Coronary artery (tissue), 2 donors: ENCODE data around the gene FCMR.

Experiments used
- DNase-seq: peaks from one replicate; pipeline ENCODE4 v3.0.0-alpha.2; 2017; ENCODE audit warnings: low spot score
- H3K27ac ChIP-seq, 2 donors: fragments of 200-600 bp; sonication (generic); one replicate each; pipeline ENCODE4 v1.5.1; 2016 to 2019
- H3K4me3 ChIP-seq: fragments of 200-600 bp; sonication (generic); 2 replicates; pipeline ENCODE4 v1.5.1; 2016; ENCODE audit warnings: mild to moderate bottlenecking, moderate library complexity
- TF ChIP-seq, protein P1 (sequence below): fragments of 200-600 bp; sonication (generic); IDR thresholded peaks from one replicate; pipeline ENCODE4 v1.5.1; 2019; ENCODE audit warnings: antibody characterized with exemption

The FCMR gene

DNA sequence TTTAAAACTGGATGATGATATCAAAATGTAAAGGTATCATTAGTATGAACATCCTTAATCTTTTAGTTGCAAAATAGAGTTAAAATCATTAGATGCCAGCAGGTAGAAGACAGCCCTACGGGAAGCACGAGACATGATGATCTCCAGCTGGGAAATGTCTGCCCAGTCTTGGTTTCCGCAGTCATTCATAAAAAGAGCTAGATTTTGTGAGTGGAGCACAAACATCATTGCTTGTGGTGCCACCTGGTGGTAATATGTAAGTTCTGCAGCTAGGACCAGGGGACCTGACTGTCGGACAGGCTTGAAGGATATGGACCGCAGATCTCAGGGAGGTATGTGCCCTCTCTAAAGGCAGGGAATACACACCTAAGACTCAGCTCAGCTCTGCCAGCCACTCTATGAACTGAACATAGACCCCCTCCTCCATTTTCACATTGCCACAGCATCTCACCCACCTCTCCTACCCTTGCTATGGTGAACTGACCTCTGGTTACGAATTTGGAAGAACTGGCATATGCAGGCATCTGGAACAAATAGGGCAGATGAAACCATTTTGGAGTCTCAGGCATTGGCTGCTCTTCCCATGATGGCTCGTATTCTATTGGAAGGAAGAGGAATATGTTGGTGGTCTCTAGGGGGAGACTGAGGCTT is 9.2 kb downstream of the FCMR start:
- H3K4me3 ChIP-seq = no peak overlapping the region
- DNase-seq = no peak
- no peak overlapping the region for H3K27ac ChIP-seq
- TF ChIP-seq, protein P1, sequence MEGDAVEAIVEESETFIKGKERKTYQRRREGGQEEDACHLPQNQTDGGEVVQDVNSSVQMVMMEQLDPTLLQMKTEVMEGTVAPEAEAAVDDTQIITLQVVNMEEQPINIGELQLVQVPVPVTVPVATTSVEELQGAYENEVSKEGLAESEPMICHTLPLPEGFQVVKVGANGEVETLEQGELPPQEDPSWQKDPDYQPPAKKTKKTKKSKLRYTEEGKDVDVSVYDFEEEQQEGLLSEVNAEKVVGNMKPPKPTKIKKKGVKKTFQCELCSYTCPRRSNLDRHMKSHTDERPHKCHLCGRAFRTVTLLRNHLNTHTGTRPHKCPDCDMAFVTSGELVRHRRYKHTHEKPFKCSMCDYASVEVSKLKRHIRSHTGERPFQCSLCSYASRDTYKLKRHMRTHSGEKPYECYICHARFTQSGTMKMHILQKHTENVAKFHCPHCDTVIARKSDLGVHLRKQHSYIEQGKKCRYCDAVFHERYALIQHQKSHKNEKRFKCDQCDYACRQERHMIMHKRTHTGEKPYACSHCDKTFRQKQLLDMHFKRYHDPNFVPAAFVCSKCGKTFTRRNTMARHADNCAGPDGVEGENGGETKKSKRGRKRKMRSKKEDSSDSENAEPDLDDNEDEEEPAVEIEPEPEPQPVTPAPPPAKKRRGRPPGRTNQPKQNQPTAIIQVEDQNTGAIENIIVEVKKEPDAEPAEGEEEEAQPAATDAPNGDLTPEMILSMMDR = peak; percentile 68

DNA sequence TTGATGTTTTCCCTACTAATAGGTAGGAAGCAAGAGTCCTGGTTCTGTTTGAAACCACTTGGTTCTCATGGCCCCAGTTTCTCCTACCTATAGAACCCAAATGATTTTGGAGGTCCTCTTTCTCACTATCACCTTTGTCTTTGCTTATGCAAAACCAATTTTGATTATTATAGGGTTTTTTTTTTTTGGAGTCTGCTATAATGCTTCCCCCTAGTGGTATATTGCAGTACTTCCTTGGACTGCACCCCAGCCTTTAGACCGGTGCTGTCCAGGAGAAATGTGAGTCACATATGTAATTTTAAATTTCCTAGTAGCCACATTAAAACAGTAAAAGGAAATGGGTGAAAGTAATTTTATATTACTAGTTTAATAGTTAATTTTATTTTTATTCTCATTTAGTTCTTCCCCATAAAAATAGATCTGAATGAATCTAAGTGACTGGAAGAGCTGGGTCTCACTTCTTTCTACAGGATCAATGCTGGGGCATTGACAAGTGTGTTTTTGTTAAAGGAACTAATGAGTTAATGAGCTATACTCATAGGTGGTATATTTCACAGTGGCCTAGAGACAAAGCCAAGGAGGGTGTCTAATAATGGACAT is 10.6 kb downstream of the FCMR start:
- TF ChIP-seq, protein P1 = peak; percentile 73
- Histone ChIP-seq H3K4me3 (no peak overlapping the region), H3K27ac (no peak overlapping the region)
- no peak for DNase-seq

DNA sequence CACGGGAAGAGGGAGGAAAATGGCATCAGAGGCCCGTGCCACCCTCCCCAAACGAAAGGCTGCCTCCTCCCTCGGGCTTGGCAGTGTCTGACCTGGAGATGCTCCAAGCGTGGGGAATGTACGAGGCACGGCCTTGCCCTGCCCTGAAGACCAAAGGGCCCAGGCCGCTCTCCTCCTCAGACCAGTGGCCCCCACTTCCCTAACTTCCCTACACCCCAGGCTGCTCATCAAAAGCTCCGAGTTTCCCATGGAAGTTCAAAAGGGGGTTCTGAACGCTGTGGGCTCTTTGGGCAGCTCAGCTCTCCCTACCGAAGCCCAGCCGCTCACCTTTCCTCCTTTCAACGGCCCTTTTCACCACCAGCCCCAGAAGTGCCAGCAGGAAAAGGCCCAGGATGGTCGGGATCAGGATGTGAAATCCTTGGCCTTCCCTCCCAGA is 11.8 kb downstream of the FCMR start:
- TF ChIP-seq, protein P1 = no peak
- no peak overlapping the region for H3K27ac ChIP-seq
- peak overlapping the region; percentile 78 for H3K4me3 ChIP-seq
- no peak for DNase-seq

DNA sequence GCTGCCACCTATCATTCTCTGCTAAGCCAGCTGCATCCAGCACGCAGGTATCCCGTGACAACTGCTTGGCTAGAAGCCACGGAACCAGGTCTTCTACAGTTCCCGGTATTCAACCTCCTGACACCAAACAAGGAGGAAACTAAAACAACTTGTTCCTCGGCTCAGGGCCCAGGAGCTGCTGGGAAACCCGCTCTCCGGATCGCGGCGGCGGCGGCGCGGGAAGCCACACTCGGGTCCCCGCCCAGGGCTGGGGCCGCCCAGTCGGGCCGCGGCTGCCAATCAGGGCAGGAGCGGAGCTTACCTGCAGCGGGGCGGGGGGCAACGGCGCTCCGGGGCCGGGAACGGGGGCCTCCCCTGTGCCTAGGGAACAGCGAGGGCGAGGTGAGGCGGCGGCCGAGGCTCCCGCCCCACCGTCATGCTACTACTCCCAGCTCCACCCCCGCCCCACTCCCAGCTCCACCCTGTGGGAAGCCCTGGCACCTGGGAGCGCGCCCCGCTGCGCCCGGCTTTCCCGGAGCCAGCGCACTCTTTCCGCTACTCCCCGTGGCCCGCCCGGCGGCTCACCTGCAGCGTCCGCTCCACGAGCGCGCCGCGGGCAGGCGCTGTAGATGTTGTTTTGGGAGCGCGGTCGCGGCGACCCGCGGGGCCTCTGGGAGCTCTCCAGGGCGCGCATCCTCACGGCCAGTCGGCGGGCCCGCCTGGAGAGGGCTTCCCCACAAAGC is 12.4 kb downstream of the FCMR start:
- H3K4me3 ChIP-seq = peak overlapping the region; percentile 78
- no peak overlapping the region for H3K27ac ChIP-seq
- TF ChIP-seq, protein P1 = no peak
- DNase-seq = no peak

DNA sequence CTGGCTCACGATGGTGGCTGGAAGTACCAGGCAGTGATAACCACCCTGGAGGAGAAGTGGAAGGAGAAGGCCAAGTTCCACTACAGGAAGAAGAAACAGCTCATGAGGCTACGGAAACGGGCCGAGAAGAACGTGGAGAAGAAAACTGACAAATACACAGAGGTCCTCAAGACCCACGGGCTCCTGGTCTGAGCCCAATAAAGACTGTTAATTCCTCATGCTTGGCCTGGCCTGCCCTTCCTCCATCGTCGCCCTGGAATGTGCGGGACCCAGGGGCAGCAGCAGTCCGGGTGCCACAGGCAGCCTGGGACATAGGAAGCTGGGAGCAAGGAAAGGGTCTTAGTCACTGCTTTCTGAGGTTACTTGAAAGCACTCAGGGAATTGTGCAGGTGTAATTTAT is 13.7 kb downstream of the FCMR start:
- DNase-seq = no peak
- Histone ChIP-seq H3K27ac (no peak overlapping the region), H3K4me3 (no peak overlapping the region)
- TF ChIP-seq, protein P1 = no peak

DNA sequence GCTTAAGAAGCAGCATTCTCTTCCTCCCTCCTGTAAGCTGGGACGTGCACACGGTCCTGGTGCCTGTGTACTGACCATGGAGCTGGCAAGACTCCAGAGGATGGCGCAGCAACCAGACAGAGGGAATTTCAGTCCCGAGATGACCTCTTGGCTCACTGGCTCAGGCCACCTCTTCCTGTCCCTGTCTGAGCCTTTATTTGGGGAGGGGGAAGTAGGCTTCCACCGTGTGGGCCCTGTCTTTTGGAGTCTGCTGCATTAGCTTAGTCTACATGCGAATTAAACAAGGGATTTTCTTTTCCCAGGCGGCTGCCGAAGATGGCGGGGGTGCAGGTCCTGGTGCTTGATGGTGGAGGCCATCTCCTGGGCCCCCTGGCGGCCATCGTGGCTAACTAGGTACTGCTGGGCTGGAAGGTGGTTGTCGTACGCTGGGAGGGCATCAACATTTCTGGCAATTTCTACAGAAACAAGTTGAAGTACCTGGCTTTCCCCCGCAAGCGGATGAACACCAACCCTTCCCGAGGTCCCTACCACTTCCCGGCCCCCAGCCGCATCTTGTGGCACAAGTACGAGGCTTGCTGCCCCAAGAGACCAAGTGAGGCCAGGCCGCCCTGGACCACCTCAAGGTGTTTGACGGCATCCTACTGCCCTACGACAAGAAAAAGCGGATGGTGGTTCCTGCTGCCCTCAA is 14.3 kb downstream of the FCMR start:
- H3K27ac ChIP-seq = no peak overlapping the region
- H3K4me3 ChIP-seq = no peak overlapping the region
- TF ChIP-seq, protein P1 = no peak
- DNase-seq = no peak
